ENCODE data around the gene HCK. TPM values are rescaled to one million over a fixed set of nuclear protein-coding genes. Genes with fewer than 3 reads are reported as not detected.

HCK gene
- total and polyA plus RNA-seq, 2 experiments from 2014 or later, result not detected

GRCh38 chr20:32040142-32040953 lies 11.7 kb upstream of the HCK start:
- H3K9me2 ChIP-seq (ENCODE audit: insufficient read depth), result no peaks in the 10 kb centered on the region
- no peak overlapping the region for H3K9ac ChIP-seq
- H4K20me1 ChIP-seq (ENCODE audit: insufficient read depth), result no peaks in the 10 kb centered on the region
- no peaks in the 10 kb centered on the region for H3K36me3 ChIP-seq (ENCODE audit: low read depth)
- no peaks in the 10 kb centered on the region for H3K9me3 ChIP-seq (ENCODE audit: low read depth)
- no peak overlapping the region for H3K27ac ChIP-seq
- peaks cover 12% of the 10 kb centered on the region; the same call in 1 of the 2 replicates for H3F3A ChIP-seq (ENCODE audit: insufficient read depth)
- H3K27me3 ChIP-seq (replicated peaks; ENCODE audit: insufficient read depth), result peaks cover 59% of the 10 kb centered on the region
- H3K79me2 ChIP-seq (ENCODE audit: insufficient read depth), result no peaks in the 10 kb centered on the region
- in situ Hi-C loops (cut with MboI), result no loop called here
- no peak overlapping the region for H2AFZ ChIP-seq
- no peak overlapping the region for H3K4me2 ChIP-seq (ENCODE audit: unreplicated experiment)
- H3K4me1 ChIP-seq (ENCODE audit: insufficient read depth), result peaks cover 7% of the 10 kb centered on the region; the same call in 1 of the 2 replicates
- no peak overlapping the region for H3K4me3 ChIP-seq
- TF ChIP-seq EZH2phosphoT487 (IDR thresholded peaks at IDR 0.05; ENCODE audit: insufficient read depth, low read depth) (no peak), EZH2 (IDR thresholded peaks at IDR 0.05; ENCODE audit: insufficient read depth, poor library complexity, severe bottlenecking) (no peak)
- 42% methylated on average over 6 to 10 of the region's 10 CpGs for WGBS, 2 experiments (ENCODE audit: low coverage in 1 of 2, low lambda C conversion rate in 2 of 2, missing lambda C conversion rate in 2 of 2)
- DNase-seq, result no peak

- H3K27me3 ChIP-seq (replicated peaks; ENCODE audit: insufficient read depth), result peaks cover 64% of the 10 kb centered on the region
- no peaks in the 10 kb centered on the region for H3K79me2 ChIP-seq (ENCODE audit: insufficient read depth)
- 35 to 42% methylated on average over 3 of the region's 3 CpGs for WGBS, 2 experiments (ENCODE audit: low coverage in 1 of 2, low lambda C conversion rate in 2 of 2, missing lambda C conversion rate in 2 of 2)
- no peak overlapping the region for H3K4me2 ChIP-seq (ENCODE audit: unreplicated experiment)
- in situ Hi-C loops (cut with MboI), result no loop called here
- no peaks in the 10 kb centered on the region for H3K4me1 ChIP-seq (ENCODE audit: insufficient read depth)
- no peaks in the 10 kb centered on the region for H3K36me3 ChIP-seq (ENCODE audit: low read depth)
- H3K4me3 ChIP-seq, result no peak overlapping the region
- no peaks in the 10 kb centered on the region for H4K20me1 ChIP-seq (ENCODE audit: insufficient read depth)
- no peak for DNase-seq
- H3K9me2 ChIP-seq (ENCODE audit: insufficient read depth), result no peaks in the 10 kb centered on the region
- no peak overlapping the region for H2AFZ ChIP-seq
- TF ChIP-seq EZH2 (IDR thresholded peaks at IDR 0.05; ENCODE audit: insufficient read depth, poor library complexity, severe bottlenecking), result no peak
- TF ChIP-seq EZH2phosphoT487 (IDR thresholded peaks at IDR 0.05; ENCODE audit: insufficient read depth, low read depth), result no peak
- H3K9ac ChIP-seq, result no peak overlapping the region
- H3K27ac ChIP-seq, result no peak overlapping the region
- H3K9me3 ChIP-seq (ENCODE audit: low read depth), result no peaks in the 10 kb centered on the region
- no peaks in the 10 kb centered on the region for H3F3A ChIP-seq (ENCODE audit: insufficient read depth)
These were observed 6.0 kb upstream of the HCK start for GRCh38 chr20:32045999-32046398.

- Histone ChIP-seq H3K36me3 (ENCODE audit: low read depth) (no peaks in the 10 kb centered on the region), H3K27me3 (replicated peaks; ENCODE audit: insufficient read depth) (peaks cover 73% of the 10 kb centered on the region)
- no peak for DNase-seq
These were observed 1.7 kb upstream of the HCK start for GRCh38 chr20:32050324-32050841.

DNA sequence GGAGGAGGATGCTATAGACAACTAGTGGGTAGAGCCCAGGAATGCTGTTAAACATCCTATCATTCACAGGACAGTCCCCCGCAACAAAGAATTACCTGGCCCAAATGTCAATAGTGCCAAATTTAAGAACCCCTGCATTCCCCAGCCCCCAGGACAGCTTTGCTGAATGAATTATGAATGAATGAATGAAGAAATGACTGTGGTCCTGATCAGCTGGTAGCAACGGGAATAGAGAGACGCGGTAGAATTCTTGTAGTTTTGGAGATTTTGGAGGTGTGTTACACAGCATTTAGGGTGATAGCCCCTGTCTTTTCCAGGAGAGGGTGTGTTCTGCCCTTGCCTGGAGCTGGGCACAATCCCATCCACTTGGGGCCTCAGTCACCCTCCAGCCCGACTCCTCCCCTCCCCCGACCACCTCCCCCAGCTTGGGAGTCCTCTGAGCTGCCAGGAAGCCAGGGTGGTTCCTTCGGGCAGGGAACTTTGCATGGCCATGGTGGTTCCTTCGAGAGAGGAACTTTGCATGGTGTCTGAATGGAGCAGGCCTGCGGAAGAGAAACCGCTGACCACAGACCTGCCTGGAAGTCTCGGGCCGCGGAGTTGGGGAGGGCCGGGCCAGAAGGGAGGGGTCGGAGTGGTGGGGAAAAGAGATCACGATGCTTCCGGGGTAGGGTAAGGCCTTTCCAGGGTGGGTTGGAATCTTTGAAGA lies 1.0 kb upstream of the HCK start:
- Histone ChIP-seq H3K27ac (no peak overlapping the region), H3K9me2 (ENCODE audit: insufficient read depth) (no peaks in the 10 kb centered on the region), H3K9ac (no peak overlapping the region), H4K20me1 (ENCODE audit: insufficient read depth) (no peaks in the 10 kb centered on the region), H3K4me3 (no peak overlapping the region), H3K79me2 (ENCODE audit: insufficient read depth) (no peaks in the 10 kb centered on the region), H3K27me3 (replicated peaks; ENCODE audit: insufficient read depth) (peaks cover 78% of the 10 kb centered on the region), H3K4me2 (ENCODE audit: unreplicated experiment) (no peak overlapping the region), H2AFZ (no peak overlapping the region), H3K9me3 (ENCODE audit: low read depth) (no peaks in the 10 kb centered on the region), H3K4me1 (ENCODE audit: insufficient read depth) (no peaks in the 10 kb centered on the region), H3F3A (ENCODE audit: insufficient read depth) (no peaks in the 10 kb centered on the region), H3K36me3 (ENCODE audit: low read depth) (no peaks in the 10 kb centered on the region)
- in situ Hi-C loops (cut with MboI), result no loop called here
- WGBS, 2 experiments (ENCODE audit: low coverage in 1 of 2, low lambda C conversion rate in 2 of 2, missing lambda C conversion rate in 2 of 2), result 17% methylated on average over 15 to 17 of the region's 17 CpGs
- TF ChIP-seq EZH2 (IDR thresholded peaks at IDR 0.05; ENCODE audit: insufficient read depth, poor library complexity, severe bottlenecking), result no peak
- no peak for DNase-seq

More at GRCh38 chr20:32050324-32050841, 1.7 kb upstream of the HCK start:
- in situ Hi-C loops (cut with MboI), result no loop called here
- H3K4me3 ChIP-seq, result no peak overlapping the region
- H3K79me2 ChIP-seq (ENCODE audit: insufficient read depth), result no peaks in the 10 kb centered on the region
- H3K4me1 ChIP-seq (ENCODE audit: insufficient read depth), result no peaks in the 10 kb centered on the region
- no peaks in the 10 kb centered on the region for H3F3A ChIP-seq (ENCODE audit: insufficient read depth)
- H2AFZ ChIP-seq, result no peak overlapping the region
- H3K9ac ChIP-seq, result no peak overlapping the region
- H4K20me1 ChIP-seq (ENCODE audit: insufficient read depth), result no peaks in the 10 kb centered on the region
- no peaks in the 10 kb centered on the region for H3K9me2 ChIP-seq (ENCODE audit: insufficient read depth)
- H3K27ac ChIP-seq, result no peak overlapping the region
- no peak for TF ChIP-seq EZH2phosphoT487 (IDR thresholded peaks at IDR 0.05; ENCODE audit: insufficient read depth, low read depth)
- no peak for TF ChIP-seq EZH2 (IDR thresholded peaks at IDR 0.05; ENCODE audit: insufficient read depth, poor library complexity, severe bottlenecking)
- no peak overlapping the region for H3K4me2 ChIP-seq (ENCODE audit: unreplicated experiment)
- no peaks in the 10 kb centered on the region for H3K9me3 ChIP-seq (ENCODE audit: low read depth)
- WGBS, 2 experiments (ENCODE audit: low coverage in 1 of 2, low lambda C conversion rate in 2 of 2, missing lambda C conversion rate in 2 of 2), result 69 to 82% methylated on average over 4 of the region's 4 CpGs

Data from GM23248 (cell line).